Gastrocnemius medialis (tissue), 4 donors: ENCODE results near the gene TEX19.

ENCODE experiments used
- CTCF ChIP-seq, 5 experiments: fragments of 450-650 bp in 3 of 5; fragments of 200-600 bp in 2 of 5; sonication (generic) in 2 of 5; IDR thresholded peaks in 4 of 5; conservative IDR thresholded peaks in 1 of 5; 1 replicate in 4 of 5; 2 replicates in 1 of 5; pipeline ENCODE4 v1.5.1; 2016 to 2019; ENCODE audit warnings: antibody characterized with exemption in 5 of 5, mild to moderate bottlenecking in 3 of 5, moderate library complexity in 3 of 5
- POLR2A ChIP-seq, 2 donors: fragments of 450-650 bp; IDR thresholded peaks; one replicate each; pipeline ENCODE4 v1.6.1; 2017; ENCODE audit warnings: antibody characterized with exemption in 2 of 2, mild to moderate bottlenecking in 2 of 2, moderate library complexity in 2 of 2

GRCh38 chr17:82386255-82386831 is 27.3 kb downstream of the TEX19 start:
- TF ChIP-seq POLR2A (IDR thresholded peaks at IDR 0.05) (no peak), CTCF (IDR thresholded peaks at IDR 0.05 in 4 of 5, conservative IDR thresholded peaks at IDR 0.05 in 1 of 5) (no peak)
